GM18505 (cell line): Measurements from ENCODE around the gene STK32B.

Experiments
- ATAC-seq: cut with Tn5 transposase; IDR thresholded peaks from one replicate; pipeline ENCODE4 v1.9.1; 2021; ENCODE audit not compliant: unreplicated experiment
- POLR2A ChIP-seq: IDR thresholded peaks from 4 replicates; pipeline ENCODE4 v1.6.1; 2011; ENCODE audit warnings: borderline replicate concordance; ENCODE audit not compliant: insufficient read depth, insufficient read length; ENCODE audit errors: extremely low read depth

The STK32B gene

GRCh38 chr4:5067908-5068307 lies 16.6 kb downstream of the STK32B start:
- ATAC-seq: no peak
- no peak for TF ChIP-seq POLR2A

GRCh38 chr4:5069901-5070300 lies 18.6 kb downstream of the STK32B start:
- ATAC-seq: no peak
- no peak for TF ChIP-seq POLR2A

GRCh38 chr4:5072948-5073347 lies 21.7 kb downstream of the STK32B start:
- TF ChIP-seq POLR2A: no peak
- no peak for ATAC-seq

DNA sequence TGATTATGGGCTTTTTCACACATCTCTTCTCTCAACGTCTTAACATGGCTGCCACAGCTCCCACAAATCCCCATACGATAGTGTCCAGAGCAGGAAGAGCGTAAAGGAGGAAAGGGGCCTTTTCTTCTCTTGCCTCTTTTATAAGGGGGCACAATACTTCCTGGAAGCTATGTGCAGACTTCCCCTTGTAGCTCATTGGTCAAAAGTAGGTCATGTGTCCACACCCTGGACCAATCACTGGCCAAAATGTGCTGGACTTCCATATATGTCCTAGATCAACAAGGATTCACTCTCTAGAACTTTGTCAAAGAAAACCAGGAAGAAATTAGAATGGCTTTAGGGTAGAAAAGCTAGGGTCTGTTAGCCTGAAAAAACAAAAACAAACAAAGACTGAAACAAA lies 26.7 kb downstream of the STK32B start:
- ATAC-seq: no peak
- no peak for TF ChIP-seq POLR2A

DNA sequence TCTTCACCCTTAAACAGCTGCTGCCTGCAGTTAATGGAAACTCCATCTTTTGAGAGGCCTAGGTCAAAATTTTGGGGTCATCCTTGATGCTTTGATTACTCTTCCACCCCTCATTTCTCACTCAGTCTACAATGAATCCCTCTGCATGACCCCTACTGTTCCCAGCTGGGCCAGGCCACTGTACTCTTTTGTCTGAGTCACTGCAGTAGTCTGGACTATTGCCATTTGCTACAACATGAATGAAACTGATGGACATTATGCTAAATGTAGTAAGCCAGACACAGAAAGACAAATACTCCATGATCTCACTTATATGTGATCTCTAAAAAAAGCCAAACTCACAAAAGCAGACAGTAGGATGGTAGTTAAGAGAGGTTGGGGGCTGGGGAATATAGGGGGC lies 28.3 kb downstream of the STK32B start:
- ATAC-seq: no peak
- no peak for TF ChIP-seq POLR2A

- no peak for TF ChIP-seq POLR2A
- ATAC-seq: no peak
Observed at GRCh38 chr4:5081441-5081999, 30.2 kb downstream of the STK32B start.

GRCh38 chr4:5082376-5082775 lies 31.1 kb downstream of the STK32B start:
- ATAC-seq: no peak
- TF ChIP-seq POLR2A: no peak

DNA sequence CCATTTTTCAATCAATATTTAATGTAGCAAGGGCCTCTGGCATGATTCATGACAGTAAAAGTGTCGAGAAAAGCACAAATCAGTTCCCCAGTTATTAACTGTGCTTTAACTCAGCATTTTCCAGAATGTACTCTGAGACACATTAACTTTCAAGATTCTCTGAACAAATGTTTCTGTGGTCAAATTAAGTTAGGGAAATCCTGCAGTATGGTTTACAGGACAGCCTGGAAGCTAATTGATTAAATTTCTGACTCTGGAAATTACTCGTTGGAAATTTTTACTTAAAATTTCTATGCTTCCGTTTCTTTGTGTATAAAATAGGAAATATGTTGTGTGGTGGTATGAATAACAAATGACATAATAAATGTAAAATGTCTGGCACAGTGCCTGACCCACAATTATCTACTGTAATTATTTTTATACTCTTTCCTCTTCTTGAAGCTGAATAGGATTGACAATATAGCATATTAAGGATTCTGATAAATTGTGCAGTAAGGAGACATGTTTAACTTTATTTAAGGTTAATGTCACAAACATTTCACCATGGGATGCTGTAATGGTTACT lies 33.7 kb downstream of the STK32B start:
- ATAC-seq: no peak
- TF ChIP-seq POLR2A: no peak

DNA sequence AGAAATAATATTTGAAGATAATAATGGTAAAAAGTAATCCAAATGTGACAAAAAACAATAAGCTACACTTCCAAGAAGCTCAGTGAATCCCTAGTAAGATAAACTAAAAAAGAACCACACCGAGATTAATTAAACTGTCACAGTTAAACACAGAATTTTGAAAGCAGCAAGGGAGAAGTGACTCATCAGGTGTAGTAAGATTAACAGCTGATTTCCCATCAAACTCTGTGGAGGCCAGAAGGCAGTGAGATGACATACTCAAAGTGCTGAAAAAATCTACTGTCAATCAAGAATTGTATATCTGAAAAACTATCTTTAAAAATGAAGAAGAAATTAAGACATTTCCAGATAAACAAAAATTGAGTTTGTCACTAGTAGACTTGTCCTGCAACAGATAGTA lies 35.3 kb downstream of the STK32B start:
- TF ChIP-seq POLR2A: no peak
- ATAC-seq: no peak

- no peak for TF ChIP-seq POLR2A
- no peak for ATAC-seq
Observed at GRCh38 chr4:5096261-5096660, 45.0 kb downstream of the STK32B start.

GRCh38 chr4:5098176-5098575 lies 46.9 kb downstream of the STK32B start:
- no peak for TF ChIP-seq POLR2A
- no peak for ATAC-seq

DNA sequence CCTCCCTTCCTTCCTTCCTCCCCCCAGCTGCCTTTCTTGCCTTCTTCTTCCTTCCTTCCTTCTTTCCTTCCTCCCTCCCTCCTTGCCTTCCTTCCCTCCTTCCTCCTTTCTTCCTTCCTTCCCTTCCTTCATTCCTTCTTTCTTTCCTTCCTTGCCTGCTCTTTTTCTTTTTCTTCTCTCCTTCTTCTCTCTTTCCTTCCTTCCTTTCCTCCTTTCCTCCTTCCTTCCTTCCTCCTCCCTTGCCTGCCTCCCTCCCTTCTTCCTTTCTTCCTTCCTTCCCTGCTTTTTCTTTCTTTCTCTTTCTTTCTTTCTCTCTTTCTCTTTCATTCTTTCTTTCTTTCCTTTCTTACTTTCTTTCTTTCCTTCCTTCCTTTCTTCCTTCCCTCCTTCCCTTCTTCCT lies 49.1 kb downstream of the STK32B start:
- TF ChIP-seq POLR2A: no peak
- no peak for ATAC-seq

- TF ChIP-seq POLR2A: no peak
- no peak for ATAC-seq
Observed at GRCh38 chr4:5100986-5101385, 49.7 kb downstream of the STK32B start.

- ATAC-seq: no peak
- no peak for TF ChIP-seq POLR2A
Observed at GRCh38 chr4:5101571-5101970, 50.3 kb downstream of the STK32B start.

DNA sequence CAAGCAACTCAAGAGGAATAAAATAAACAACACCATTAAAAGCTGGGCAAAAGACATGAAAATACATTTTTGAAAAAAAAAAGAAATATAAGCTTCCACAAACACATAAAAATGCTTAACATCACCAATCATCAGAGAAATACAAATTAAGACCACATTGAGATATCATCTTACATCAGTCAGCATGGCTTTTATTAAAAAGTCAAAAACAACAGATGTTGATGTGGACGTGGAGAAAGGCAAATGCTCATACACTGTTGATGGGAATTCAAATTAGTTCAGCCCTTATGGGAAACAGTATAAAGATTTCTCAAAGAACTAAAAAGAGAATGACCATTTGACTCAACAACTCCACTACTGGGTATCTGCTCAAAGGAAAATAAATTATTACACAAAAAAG lies 59.6 kb downstream of the STK32B start:
- ATAC-seq: no peak
- TF ChIP-seq POLR2A: no peak

- no peak for TF ChIP-seq POLR2A
- ATAC-seq: no peak
Observed at GRCh38 chr4:5112333-5113095, 61.2 kb downstream of the STK32B start.
